Cardiac muscle cell (in vitro differentiated cells and primary cell): Measurements from ENCODE around the gene RGSL1. TPM values are rescaled to one million over a fixed set of nuclear protein-coding genes. Genes with fewer than 3 reads are reported as not detected.

Source experiments
- DNase-seq, 2 donors: peaks; one replicate each; pipeline versions ENCODE4 v3.0.0 to v3.0.0-alpha.2; 2010 to 2017; ENCODE audit warnings: low read depth in 1 of 2, low spot score in 1 of 2
- H3K27ac ChIP-seq: fragments of 200-600 bp; sonication (generic); 2 replicates; pipeline ENCODE4 v1.5.1; 2016
- H3K27me3 ChIP-seq: fragments of 200-600 bp; sonication (generic); 2 replicates; pipeline ENCODE4 v1.6.0; 2016; ENCODE audit warnings: control low read depth
- H3K36me3 ChIP-seq: fragments of 200-600 bp; sonication (generic); 2 replicates; pipeline ENCODE4 v1.5.1; 2016; ENCODE audit warnings: control low read depth
- H3K4me1 ChIP-seq: fragments of 200-600 bp; sonication (generic); 2 replicates; pipeline ENCODE4 v1.8.1; 2017; ENCODE audit warnings: low read depth, mild to moderate bottlenecking, mixed run types
- H3K4me3 ChIP-seq: fragments of 200-600 bp; sonication (generic); 2 replicates; pipeline ENCODE4 v1.5.1; 2016; ENCODE audit warnings: mild to moderate bottlenecking
- H3K9me3 ChIP-seq: fragments of 200-600 bp; sonication (generic); 2 replicates; pipeline ENCODE4 v1.5.1; 2017; ENCODE audit warnings: low read depth, mild to moderate bottlenecking, control low read depth
- CTCF ChIP-seq: IDR thresholded peaks from 2 replicates; pipeline ENCODE4 v1.5.1; 2012; ENCODE audit warnings: low read depth, mild to moderate bottlenecking, low read length
- polyA plus RNA-seq: library from polyadenylated mRNA; unstranded; fragments of >200 nt; fragmentation: Nextera tagmentation; extraction: Ambion mirVana; gene quantifications from 2 replicates; pipeline ENCODE4 v1.2.1, GENCODE V29; 2016
- total RNA-seq: library from RNA; depleted of rRNA; stranded (reverse); fragments of >200 nt; gene quantifications from 2 replicates; pipeline ENCODE4 v1.2.3, GENCODE V29; 2016

RGSL1 gene
- total and polyA plus RNA-seq, 2 experiments from 2014 or later, result not detected

GRCh38 chr1:182488803-182489202 lies 38.9 kb downstream of the RGSL1 start:
- no peaks in the 10 kb centered on the region for H3K27me3 ChIP-seq
- H3K36me3 ChIP-seq, result no peaks in the 10 kb centered on the region
- H3K9me3 ChIP-seq, result no peaks in the 10 kb centered on the region
- no peak overlapping the region for H3K27ac ChIP-seq
- H3K4me1 ChIP-seq, result no peaks in the 10 kb centered on the region
- H3K4me3 ChIP-seq, result no peak overlapping the region
- DNase-seq, result no peak
- no peak for TF ChIP-seq CTCF

GRCh38 chr1:182493063-182493462 lies 43.1 kb downstream of the RGSL1 start:
- no peak for TF ChIP-seq CTCF

GRCh38 chr1:182495002-182495401 lies 45.1 kb downstream of the RGSL1 start:
- no peak overlapping the region for H3K27ac ChIP-seq
- H3K4me3 ChIP-seq, result no peak overlapping the region
- no peak for TF ChIP-seq CTCF
- no peak for DNase-seq
- H3K9me3 ChIP-seq, result no peaks in the 10 kb centered on the region
- no peaks in the 10 kb centered on the region for H3K27me3 ChIP-seq
- no peaks in the 10 kb centered on the region for H3K4me1 ChIP-seq
- no peaks in the 10 kb centered on the region for H3K36me3 ChIP-seq

More at GRCh38 chr1:182493063-182493462, 43.1 kb downstream of the RGSL1 start:
- H3K4me1 ChIP-seq, result no peaks in the 10 kb centered on the region
- no peak overlapping the region for H3K4me3 ChIP-seq
- no peaks in the 10 kb centered on the region for H3K36me3 ChIP-seq
- H3K27me3 ChIP-seq, result no peaks in the 10 kb centered on the region
- DNase-seq, result no peak
- no peak overlapping the region for H3K27ac ChIP-seq
- H3K9me3 ChIP-seq, result no peaks in the 10 kb centered on the region

- Histone ChIP-seq H3K4me1 (no peaks in the 10 kb centered on the region), H3K9me3 (no peaks in the 10 kb centered on the region), H3K4me3 (no peak overlapping the region), H3K27ac (no peak overlapping the region), H3K36me3 (no peaks in the 10 kb centered on the region), H3K27me3 (no peaks in the 10 kb centered on the region)
- no peak for DNase-seq
- TF ChIP-seq CTCF, result no peak
Observed at GRCh38 chr1:182495693-182496092, 45.7 kb downstream of the RGSL1 start.

- Histone ChIP-seq H3K27ac (no peak overlapping the region), H3K4me1 (no peaks in the 10 kb centered on the region), H3K27me3 (no peaks in the 10 kb centered on the region), H3K9me3 (no peaks in the 10 kb centered on the region), H3K36me3 (no peaks in the 10 kb centered on the region), H3K4me3 (no peak overlapping the region)
- no peak for TF ChIP-seq CTCF
- peak in 1 of 2 donors; percentile 14 for DNase-seq
Observed at GRCh38 chr1:182507685-182508084, 57.7 kb downstream of the RGSL1 start.

GRCh38 chr1:182515556-182515955 lies 65.6 kb downstream of the RGSL1 start:
- Histone ChIP-seq H3K27ac (no peak overlapping the region), H3K27me3 (no peaks in the 10 kb centered on the region), H3K9me3 (no peaks in the 10 kb centered on the region), H3K4me3 (no peak overlapping the region), H3K36me3 (no peaks in the 10 kb centered on the region), H3K4me1 (no peaks in the 10 kb centered on the region)
- DNase-seq, result no peak
- TF ChIP-seq CTCF, result no peak
